Liver (tissue), 9 donors: Measurements from ENCODE around the gene ITGB2. TPM values are rescaled to one million over a fixed set of nuclear protein-coding genes. Genes with fewer than 3 reads are reported as not detected.

Source experiments
- DNase-seq: peaks from one replicate; pipeline ENCODE4 v3.0.0-alpha.2; 2017; ENCODE audit warnings: low spot score
- H3K27ac ChIP-seq, 2 donors: one replicate each; pipeline ENCODE4 v1.7.0; 2013; ENCODE audit warnings: inconsistent platforms in 2 of 2, low read length in 2 of 2, control low read depth in 1 of 2, low read depth in 1 of 2, mild to moderate bottlenecking in 1 of 2
- H3K27me3 ChIP-seq, 4 donors: one replicate each; pipeline versions ENCODE4 v1.6.1 to v1.7.0; 2013; ENCODE audit warnings: low read length in 3 of 4, inconsistent platforms in 1 of 4, mild to moderate bottlenecking in 1 of 4, moderate library complexity in 1 of 4; ENCODE audit not compliant: control insufficient read depth in 4 of 4, insufficient read depth in 4 of 4
- H3K36me3 ChIP-seq, 4 donors: one replicate each; pipeline versions ENCODE4 v1.6.1 to v1.7.0; 2013; ENCODE audit warnings: low read length in 3 of 4, mild to moderate bottlenecking in 3 of 4, low read depth in 1 of 4, moderate library complexity in 1 of 4; ENCODE audit not compliant: control insufficient read depth in 4 of 4, insufficient read depth in 3 of 4
- H3K4me1 ChIP-seq, 4 donors: one replicate each; pipeline versions ENCODE4 v1.6.1 to v1.7.0; 2013; ENCODE audit warnings: low read length in 3 of 4, mild to moderate bottlenecking in 3 of 4, moderate library complexity in 1 of 4; ENCODE audit not compliant: control insufficient read depth in 4 of 4, insufficient read depth in 4 of 4
- H3K4me3 ChIP-seq, 3 donors: one replicate each; pipeline versions ENCODE4 v1.6.1 to v1.7.0; 2013; ENCODE audit warnings: low read length in 3 of 3, control low read depth in 1 of 3, low read depth in 1 of 3, mild to moderate bottlenecking in 1 of 3
- H3K9ac ChIP-seq, 2 donors: one replicate each; pipeline ENCODE4 v1.7.0; 2013; ENCODE audit warnings: low read length in 2 of 2, mild to moderate bottlenecking in 2 of 2, moderate library complexity in 2 of 2, control low read depth in 1 of 2, low read depth in 1 of 2
- H3K9me3 ChIP-seq, 4 donors: one replicate each; pipeline versions ENCODE4 v1.6.1 to v1.7.0; 2013; ENCODE audit warnings: low read length in 3 of 4; ENCODE audit not compliant: control insufficient read depth in 4 of 4
- ATF3 ChIP-seq: IDR thresholded peaks from 2 replicates; pipeline ENCODE4 v1.6.1; 2016; ENCODE audit warnings: antibody characterized with exemption
- CTCF ChIP-seq: fragments of 150-350 bp; IDR thresholded peaks from 2 replicates; pipeline ENCODE4 v1.5.1; 2017; ENCODE audit warnings: improper control_type of control experiment, low read depth, low read length; ENCODE audit not compliant: missing input control
- EGR1 ChIP-seq, 2 donors: IDR thresholded peaks; 2 replicates each; pipeline ENCODE4 v1.6.1; 2016 to 2018; ENCODE audit warnings: antibody characterized with exemption in 2 of 2, low read depth in 2 of 2
- FOXA1 ChIP-seq: IDR thresholded peaks from 2 replicates; pipeline ENCODE4 v1.6.1; 2016; ENCODE audit warnings: antibody characterized with exemption
- FOXA2 ChIP-seq: IDR thresholded peaks from 2 replicates; pipeline ENCODE4 v1.6.1; 2016; ENCODE audit warnings: antibody characterized with exemption
- GABPA ChIP-seq, 2 donors: IDR thresholded peaks in 1 of 2; conservative IDR thresholded peaks in 1 of 2; 2 replicates each; pipeline ENCODE4 v1.6.1; 2016; ENCODE audit warnings: antibody characterized with exemption in 2 of 2, mild to moderate bottlenecking in 1 of 2, moderate library complexity in 1 of 2
- HNF4A ChIP-seq, 2 donors: conservative IDR thresholded peaks; 2 replicates each; pipeline ENCODE4 v1.6.1; 2016; ENCODE audit warnings: antibody characterized with exemption in 2 of 2, mild to moderate bottlenecking in 2 of 2
- HNF4G ChIP-seq: IDR thresholded peaks from 2 replicates; pipeline ENCODE4 v1.6.1; 2016; ENCODE audit warnings: antibody characterized with exemption
- JUND ChIP-seq, 2 donors: IDR thresholded peaks; 2 replicates each; pipeline ENCODE4 v1.6.1; 2016; ENCODE audit warnings: antibody characterized with exemption in 2 of 2
- MAX ChIP-seq: IDR thresholded peaks from 2 replicates; pipeline ENCODE4 v1.6.1; 2016; ENCODE audit warnings: antibody characterized with exemption
- NR2F2 ChIP-seq: IDR thresholded peaks from 2 replicates; pipeline ENCODE4 v1.6.1; 2016; ENCODE audit warnings: antibody characterized with exemption
- RAD21 ChIP-seq, 2 donors: IDR thresholded peaks; 2 replicates each; pipeline ENCODE4 v1.6.1; 2016; ENCODE audit warnings: antibody characterized with exemption in 2 of 2, mild to moderate bottlenecking in 2 of 2
- REST ChIP-seq: IDR thresholded peaks from 2 replicates; pipeline ENCODE4 v1.6.1; 2016; ENCODE audit warnings: antibody characterized with exemption, mild to moderate bottlenecking
- RXRA ChIP-seq, 2 donors: IDR thresholded peaks; 2 replicates each; pipeline ENCODE4 v1.6.1; 2017 to 2018; ENCODE audit warnings: antibody characterized with exemption in 2 of 2, mild to moderate bottlenecking in 1 of 2
- SP1 ChIP-seq: IDR thresholded peaks from 2 replicates; pipeline ENCODE4 v1.6.1; 2018; ENCODE audit warnings: antibody characterized with exemption, mild to moderate bottlenecking
- TAF1 ChIP-seq: conservative IDR thresholded peaks from 2 replicates; pipeline ENCODE4 v1.6.1; 2016; ENCODE audit warnings: antibody characterized with exemption, mild to moderate bottlenecking
- YY1 ChIP-seq: IDR thresholded peaks from 2 replicates; pipeline ENCODE4 v1.6.1; 2016; ENCODE audit warnings: antibody characterized with exemption, mild to moderate bottlenecking
- ZBTB33 ChIP-seq: IDR thresholded peaks from 2 replicates; pipeline ENCODE4 v1.6.1; 2016; ENCODE audit warnings: antibody characterized with exemption
- WGBS: extraction: QIAGEN DNeasy Blood & Tissue Kit; methylation state at CpG from one replicate; pipeline ENCODE4 v1.1.7; 2013; 5-methylcytosine and 5-hydroxymethylcytosine counted together
- polyA plus RNA-seq, 2 donors: library from polyadenylated mRNA; stranded (reverse) in 1 of 2; unstranded in 1 of 2; fragments of 200-250 nt in 1 of 2; fragments of >200 nt in 1 of 2; fragmentation: Nextera tagmentation in 1 of 2; extraction: Ambion mirVana in 1 of 2; gene quantifications; one replicate each; pipeline versions ENCODE4 v1.2.1 to v1.2.3, GENCODE V29; 2013 to 2015
- total RNA-seq, 2 donors: library from RNA; depleted of rRNA; stranded (reverse); fragments of >200 nt; gene quantifications; one replicate each; pipeline ENCODE4 v1.2.3, GENCODE V29; 2014
- donor health status: healthy.
- donor health status: healthy.
- donor health status: healthy.
- donor health status: healthy.
- donor health status: healthy.

Gene ITGB2
- total and polyA plus RNA-seq, 4 donors = 9.6 to 50.6 (median 28.7) TPM

GRCh38 chr21:44865561-44866280, 55.0 kb downstream of the ITGB2 start:
- 77% methylated on average over 12 of the region's 12 CpGs for WGBS

GRCh38 chr21:44862869-44863685, 57.6 kb downstream of the ITGB2 start:
- Histone ChIP-seq H3K27me3 (no peaks in the 10 kb centered on the region), H3K36me3 (peaks cover 1 to 34% (median 28%) of the 10 kb centered on the region in 4 donors), H3K9ac (no peak overlapping the region), H3K4me1 (peaks cover 2 to 16% (median 4%) of the 10 kb centered on the region in 4 donors), H3K4me3 (no peak overlapping the region), H3K9me3 (no peaks in the 10 kb centered on the region), H3K27ac (no peak overlapping the region)
- DNase-seq = no peak
- WGBS = 96% methylated on average over 25 of the region's 25 CpGs
- TF ChIP-seq REST (no peak), RAD21 (IDR thresholded peaks at IDR 0.05) (no peak), YY1 (no peak), TAF1 (no peak), EGR1 (IDR thresholded peaks at IDR 0.05; ENCODE audit: low read depth in 2 of 2) (no peak), ATF3 (no peak), HNF4A (conservative IDR thresholded peaks at IDR 0.05) (no peak), GABPA (IDR thresholded peaks at IDR 0.05 in 1 of 2, conservative IDR thresholded peaks at IDR 0.05 in 1 of 2) (no peak), RXRA (IDR thresholded peaks at IDR 0.05) (no peak), FOXA1 (no peak)

More at GRCh38 chr21:44865561-44866280, 55.0 kb downstream of the ITGB2 start:
- no peak overlapping the region for H3K4me3 ChIP-seq
- peaks cover 6 to 35% (median 19%) of the 10 kb centered on the region in 4 donors for H3K4me1 ChIP-seq
- no peaks in the 10 kb centered on the region for H3K9me3 ChIP-seq
- no peak overlapping the region for H3K27ac ChIP-seq
- TF ChIP-seq RAD21 (IDR thresholded peaks at IDR 0.05) (no peak), TAF1 (no peak), MAX (no peak), ZBTB33 (no peak), FOXA2 (no peak), GABPA (IDR thresholded peaks at IDR 0.05 in 1 of 2, conservative IDR thresholded peaks at IDR 0.05 in 1 of 2) (no peak), JUND (IDR thresholded peaks at IDR 0.05) (no peak), FOXA1 (no peak), YY1 (no peak), HNF4G (no peak), RXRA (IDR thresholded peaks at IDR 0.05) (no peak), HNF4A (conservative IDR thresholded peaks at IDR 0.05) (no peak), NR2F2 (no peak), SP1 (no peak), CTCF (no peak), EGR1 (IDR thresholded peaks at IDR 0.05; ENCODE audit: low read depth in 2 of 2) (no peak)
- peaks cover 1 to 19% (median 12%) of the 10 kb centered on the region in 4 donors for H3K36me3 ChIP-seq
- H3K9ac ChIP-seq = no peak overlapping the region
- no peaks in the 10 kb centered on the region for H3K27me3 ChIP-seq
- no peak for DNase-seq
